Forelimb muscle (tissue), 1 donor: ENCODE data around the gene SLC13A3. TPM values are rescaled to one million over a fixed set of nuclear protein-coding genes. Genes with fewer than 3 reads are reported as not detected.
"Not testable (repeated sequence)": the region's sequence is repeated elsewhere in the genome, so short reads cannot be mapped to it uniquely, and the experiment has no call there.

Source experiments
- DNase-seq: peaks from one replicate; pipeline ENCODE4 v3.0.0-alpha.2; 2013; ENCODE audit warnings: low read depth
- polyA plus RNA-seq: library from polyadenylated mRNA; unstranded; fragments of 120-200 nt; gene quantifications from one replicate; pipeline ENCODE4 v1.2.1, GENCODE V29; 2013; ENCODE audit not compliant: insufficient read length

Gene SLC13A3
- polyA plus RNA-seq, 1 donor = 3.3 TPM

DNA sequence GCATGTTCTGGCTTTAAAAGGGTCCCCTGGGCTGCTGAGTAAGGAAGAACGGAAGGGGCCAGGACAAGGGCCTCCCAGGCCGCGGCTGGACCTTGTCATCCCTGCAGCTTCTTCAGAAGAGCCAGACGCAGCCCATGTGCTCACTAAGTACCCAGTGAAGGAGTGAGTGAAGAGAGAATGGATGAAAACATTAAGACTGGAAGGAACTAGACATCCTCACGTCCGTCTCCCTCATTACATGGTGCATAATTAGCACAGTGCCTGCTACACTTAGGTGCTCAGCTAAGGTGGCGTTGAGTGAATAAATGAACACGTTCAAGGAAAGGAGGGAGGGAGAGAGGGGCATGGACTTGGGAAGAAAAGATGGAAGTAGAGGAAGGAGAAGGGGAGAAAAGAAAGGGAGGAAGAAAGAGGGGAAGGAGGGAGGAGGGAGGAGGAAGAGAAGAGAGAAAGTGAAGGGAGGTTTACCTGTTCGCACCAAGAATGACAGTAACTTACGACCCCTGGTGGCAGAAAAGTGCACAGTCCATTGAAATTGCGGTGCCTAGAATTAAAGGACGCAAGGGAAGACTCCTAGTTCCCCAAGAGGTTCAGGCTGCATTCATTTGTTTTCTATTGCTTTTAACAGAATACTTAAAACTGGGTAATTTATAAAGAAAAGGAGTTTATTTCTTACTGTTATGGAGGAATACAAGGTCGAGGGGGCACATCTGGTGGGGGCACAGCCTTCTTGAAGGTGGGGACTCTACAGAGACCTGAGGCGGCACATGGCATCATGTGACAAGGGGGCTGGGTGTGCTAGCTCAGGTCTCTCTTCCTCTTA is 30.0 kb upstream of the SLC13A3 start:
- no peak for DNase-seq

DNA sequence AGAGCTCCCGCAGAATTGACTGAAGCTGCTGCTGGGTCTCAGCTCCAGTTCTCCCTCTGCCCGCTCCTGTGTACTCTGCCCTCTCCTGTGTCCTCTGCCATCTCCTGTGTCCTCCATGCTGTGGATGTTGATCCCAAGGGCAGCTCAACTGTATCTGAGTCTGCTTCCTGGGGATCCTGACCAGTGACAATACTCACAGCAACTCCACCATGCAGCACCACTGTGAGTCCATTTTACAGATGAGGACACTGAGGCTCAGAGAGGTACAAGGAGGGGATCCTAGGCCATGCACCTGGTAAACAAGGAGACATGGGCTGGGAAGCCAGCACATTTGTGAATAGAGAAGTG is 29.4 kb upstream of the SLC13A3 start:
- no peak for DNase-seq

- DNase-seq = no peak
These were observed 27.3 kb upstream of the SLC13A3 start for GRCh38 chr20:46678516-46678915.

GRCh38 chr20:46677608-46678007 is 26.3 kb upstream of the SLC13A3 start:
- no peak for DNase-seq

DNA sequence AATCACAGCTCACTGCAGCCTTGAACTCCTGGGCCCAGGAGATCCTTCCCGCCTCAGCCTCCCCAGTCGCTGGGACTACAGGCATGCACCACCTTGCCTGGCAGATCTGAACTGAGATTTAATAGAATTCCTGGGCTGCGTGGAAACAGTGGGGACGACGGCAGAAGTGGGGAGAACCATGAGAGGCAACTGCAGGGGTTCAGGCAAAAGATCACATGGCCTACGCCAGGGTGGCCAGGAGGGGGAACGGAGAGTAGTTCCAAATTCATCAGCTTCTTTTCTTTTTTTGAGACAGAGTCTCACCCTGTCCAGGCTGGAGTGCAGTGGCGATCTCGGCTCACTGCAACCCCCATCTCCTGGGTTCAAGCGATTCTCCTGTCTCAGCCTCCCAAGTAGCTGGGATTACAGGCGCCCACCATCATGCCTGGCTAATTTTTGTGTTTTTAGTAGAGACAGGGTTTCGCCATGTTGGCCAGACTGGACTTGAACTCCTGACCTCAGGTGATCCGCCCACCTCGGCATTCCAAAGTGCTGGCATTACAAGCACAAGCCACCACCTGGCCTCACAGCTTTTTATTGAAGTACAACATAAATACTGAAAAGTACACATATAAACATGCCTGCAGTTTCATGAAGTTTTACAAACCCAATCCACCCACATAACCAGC is 25.5 kb upstream of the SLC13A3 start:
- DNase-seq = not testable (repeated sequence)

DNA sequence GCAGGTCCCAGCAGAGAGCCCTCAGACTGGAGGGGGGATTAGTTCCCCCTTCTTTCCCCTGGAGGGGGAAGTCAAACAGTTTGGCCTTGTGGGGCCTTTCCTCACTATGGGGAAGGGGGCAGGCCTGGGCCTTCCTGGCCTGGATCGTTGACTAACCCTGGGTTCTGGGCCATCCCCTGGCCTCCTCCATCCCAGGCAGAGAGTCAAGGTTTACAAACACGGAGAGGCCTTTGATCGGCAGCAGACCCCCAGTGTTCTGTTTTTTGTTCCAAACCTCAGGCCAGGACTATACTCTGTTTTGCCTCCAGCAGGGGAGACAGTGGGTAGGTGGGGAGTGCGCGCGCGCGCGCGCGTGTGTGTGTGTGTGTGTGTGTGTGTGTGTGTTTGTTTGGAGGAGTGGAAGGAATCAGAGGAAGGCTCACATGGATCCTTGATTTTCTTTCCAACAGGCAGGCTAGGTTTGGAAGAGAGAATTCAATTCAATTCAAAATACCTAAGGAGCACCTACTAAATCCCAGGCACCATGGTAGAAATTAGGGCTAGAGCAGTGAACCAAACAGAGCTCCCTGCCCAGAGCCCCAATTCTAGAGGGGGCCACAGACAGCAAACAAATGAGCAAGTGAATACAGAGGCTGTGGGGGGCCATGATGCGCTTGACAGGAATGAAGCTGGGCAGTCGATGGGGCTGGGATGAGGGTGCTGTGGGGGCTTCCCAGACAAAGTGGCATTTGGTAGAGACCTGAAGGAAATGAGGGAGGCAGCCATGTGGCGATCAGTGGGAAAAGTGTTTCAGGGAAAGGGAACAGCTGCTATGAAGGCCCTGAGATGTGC is 23.2 kb upstream of the SLC13A3 start:
- no peak for DNase-seq

DNA sequence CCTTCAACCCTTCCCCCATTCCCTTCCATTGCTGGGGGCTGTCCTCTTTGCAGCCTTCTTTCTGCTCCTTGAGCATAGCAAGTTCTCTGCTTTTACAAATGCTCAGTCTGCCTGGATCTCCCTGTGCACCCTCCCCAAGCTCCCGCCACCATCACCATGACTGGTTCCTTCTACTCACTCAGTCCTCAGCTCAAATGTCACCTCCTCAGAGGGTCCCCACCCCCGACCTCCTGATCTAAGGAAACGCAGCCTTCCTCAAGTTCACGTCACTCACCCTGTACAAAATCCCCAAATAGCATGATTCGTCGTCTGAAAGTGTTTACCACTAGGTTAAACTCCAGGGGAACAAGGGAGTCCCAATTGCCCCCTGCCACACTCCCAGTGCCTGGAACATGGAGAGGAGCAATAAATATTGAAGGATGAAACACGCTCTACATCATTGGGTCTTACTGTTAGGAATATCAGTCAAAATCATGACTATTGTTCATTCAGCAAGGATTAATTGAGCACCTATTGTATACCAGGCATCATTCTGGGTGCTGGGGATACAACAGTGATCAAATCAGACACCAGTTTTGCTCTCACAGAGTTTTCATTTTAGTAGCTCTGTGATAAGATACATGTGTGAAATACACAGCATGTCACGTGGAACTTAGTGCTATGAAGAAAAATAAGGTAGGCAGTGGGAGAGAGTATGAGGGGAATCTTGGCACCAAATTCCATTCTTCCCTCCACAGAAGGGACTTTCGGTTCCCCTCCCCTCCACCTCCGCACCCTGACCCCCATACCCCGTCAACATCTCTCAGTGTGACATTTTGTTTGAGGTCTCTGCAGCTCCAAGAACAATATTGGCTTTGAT is 22.4 kb upstream of the SLC13A3 start:
- no peak for DNase-seq

DNA sequence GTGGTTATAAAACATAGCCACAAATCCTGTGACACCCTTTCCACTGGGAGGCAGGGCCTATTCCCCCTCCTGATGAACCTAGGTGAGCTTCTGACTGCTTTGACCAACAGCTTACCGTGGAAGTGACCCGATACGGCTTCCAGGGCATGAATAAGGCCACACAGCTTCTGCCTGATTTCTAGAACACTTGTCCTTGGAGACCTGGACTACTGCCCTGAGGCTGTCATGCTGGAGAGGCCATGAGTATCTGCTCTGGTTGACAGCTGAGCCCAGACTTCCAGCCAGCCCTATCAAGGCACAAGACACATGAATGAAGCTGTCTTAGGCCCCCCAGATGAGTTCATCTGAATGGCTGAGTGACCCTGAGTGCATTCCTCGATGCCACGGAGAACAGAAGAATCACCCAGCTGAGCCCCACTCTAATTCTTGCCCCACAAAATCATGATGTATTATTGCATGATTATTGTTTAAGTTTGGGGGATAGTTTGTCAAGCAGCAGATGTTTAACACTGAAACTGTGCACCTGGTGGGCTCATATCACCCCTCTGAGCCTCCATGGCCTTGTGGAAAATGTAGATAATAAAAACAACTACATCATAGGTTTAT is 21.4 kb upstream of the SLC13A3 start:
- DNase-seq = no peak

GRCh38 chr20:46671866-46672542 is 20.7 kb upstream of the SLC13A3 start:
- DNase-seq = no peak

GRCh38 chr20:46670585-46671584 is 19.6 kb upstream of the SLC13A3 start:
- no peak for DNase-seq

- DNase-seq = no peak
These were observed 18.9 kb upstream of the SLC13A3 start for GRCh38 chr20:46670228-46670584.

GRCh38 chr20:46666818-46667515 is 15.7 kb upstream of the SLC13A3 start:
- no peak for DNase-seq

- no peak for DNase-seq
These were observed 15.0 kb upstream of the SLC13A3 start for GRCh38 chr20:46666306-46666705.

GRCh38 chr20:46665602-46666001 is 14.3 kb upstream of the SLC13A3 start:
- DNase-seq = no peak

DNA sequence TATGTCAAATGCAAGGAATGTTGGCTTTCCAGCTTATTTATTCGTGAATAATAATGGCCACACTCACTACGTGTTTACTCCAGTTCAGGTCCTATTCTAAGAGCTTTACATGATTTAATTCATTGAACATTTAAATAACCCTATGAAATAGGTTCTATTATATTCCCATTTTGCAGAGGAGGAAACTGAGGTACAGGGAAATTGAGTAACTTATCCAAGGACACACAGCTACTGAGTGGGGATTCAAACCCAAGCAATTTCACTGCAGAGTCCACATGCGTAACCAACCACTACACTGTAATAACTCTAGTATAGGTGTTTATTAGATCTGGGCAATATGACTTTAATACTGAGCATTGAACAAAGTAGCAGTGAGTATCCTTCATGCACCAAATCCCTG is 12.3 kb upstream of the SLC13A3 start:
- DNase-seq = no peak

GRCh38 chr20:46661659-46662058 is 10.4 kb upstream of the SLC13A3 start:
- no peak for DNase-seq

DNA sequence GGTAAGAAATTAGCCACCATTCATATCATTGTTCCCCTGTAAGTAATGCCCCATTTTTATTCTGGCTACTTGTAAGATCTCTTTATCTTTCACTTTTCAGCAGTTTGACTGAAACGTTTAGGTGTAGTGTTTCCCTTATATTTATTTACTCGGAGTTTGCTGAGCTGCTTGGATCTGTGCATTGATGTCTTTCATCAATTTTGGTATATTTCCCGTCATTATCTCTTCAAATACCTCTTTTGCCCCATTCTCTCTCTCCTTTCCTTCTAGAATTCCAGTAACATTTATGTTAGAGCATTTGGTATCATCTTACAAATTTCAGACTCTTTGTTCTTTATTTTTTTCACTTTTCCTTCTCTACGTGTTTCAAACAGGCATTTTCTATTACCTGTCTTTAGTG is 9.2 kb upstream of the SLC13A3 start:
- no peak for DNase-seq

GRCh38 chr20:46657618-46658017 is 6.4 kb upstream of the SLC13A3 start:
- no peak for DNase-seq

DNA sequence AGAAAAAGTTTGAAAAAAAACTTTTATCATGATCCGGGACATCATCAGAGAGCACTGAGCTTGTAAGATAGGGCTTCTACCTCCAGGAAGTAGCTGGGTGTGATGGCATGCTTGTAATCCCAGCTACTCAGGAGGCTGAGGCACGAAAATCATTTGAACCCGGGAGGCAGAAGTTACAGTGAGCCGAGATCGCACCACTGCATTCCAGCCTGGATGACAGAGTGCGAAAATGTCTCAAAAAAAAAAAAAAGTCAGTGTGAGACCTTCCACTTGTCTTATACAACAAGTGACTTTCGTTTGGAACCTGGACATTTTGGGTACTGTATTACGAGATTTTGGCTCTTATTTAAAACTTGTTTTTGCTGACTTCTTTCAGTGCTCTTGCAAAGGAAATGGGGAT is 5.9 kb upstream of the SLC13A3 start:
- no peak for DNase-seq
